ENCODE results near the gene SUSD4.

DNA sequence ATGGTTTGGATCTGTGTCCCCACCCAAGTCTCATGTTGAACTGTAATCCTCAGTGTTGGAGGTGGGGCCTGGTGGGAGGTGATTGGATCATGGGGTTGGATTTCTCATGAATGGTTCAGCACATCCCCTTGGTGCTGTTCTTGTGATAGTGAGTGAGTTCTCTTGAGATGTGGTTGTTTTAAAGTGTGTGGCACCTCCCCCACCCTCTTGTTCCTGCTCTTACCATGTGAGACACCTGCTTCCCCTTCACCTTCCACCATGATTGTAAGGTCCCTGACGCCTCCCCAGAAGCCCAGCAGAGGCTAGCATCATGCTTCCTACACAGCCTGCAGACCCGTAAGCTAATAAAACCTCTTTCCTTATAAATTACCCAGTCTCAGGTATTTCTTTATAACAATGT is 55.8 kb downstream of the SUSD4 start:
- TF ChIP-seq TAF1 (IDR thresholded peaks at IDR 0.05; ENCODE audit: low read depth, low read length) (no peak), POLR2A (IDR thresholded peaks at IDR 0.05; ENCODE audit: low read depth, low read length) (no peak), SPI1 (IDR thresholded peaks at IDR 0.05; ENCODE audit: low read depth, low read length) (no peak), POU2F2 (IDR thresholded peaks at IDR 0.05; ENCODE audit: low read depth, low read length) (no peak), POLR2AphosphoS5 (IDR thresholded peaks at IDR 0.05; ENCODE audit: low read depth, low read length) (no peak)
